PC-9 (cell line): ENCODE data around the gene LRRC4C. TPM values are rescaled to one million over a fixed set of nuclear protein-coding genes. Genes with fewer than 3 reads are reported as not detected.

ENCODE experiments used
- BruUV-seq: library from RNA; stranded (reverse); fragments of 400-500 nt; replicated peaks from 2 replicates; lab custom pipeline; 2021; lab: Mats Ljungman, UMichigan
- CTCF ChIA-PET: fragments of 300-600 bp; sonication (Branson Sonifier 250); formaldehyde crosslinking; loops from one replicate; lab custom pipeline; 2022; ENCODE audit warnings: antibody characterized with exemption; lab: Charles Lee
- POLR2A ChIA-PET: fragments of 300-600 bp; sonication (Branson Sonifier 250); formaldehyde crosslinking; loops from one replicate; lab custom pipeline; 2022; ENCODE audit warnings: antibody characterized with exemption; ENCODE audit not compliant: unreplicated experiment; lab: Charles Lee
- DNase-seq, 2 experiments: peaks; one replicate each; pipeline versions ENCODE4 v3.0.0 to v3.0.0-alpha.2; 2015 to 2022; ENCODE audit warnings: mixed read lengths in 1 of 2
- H2AFZ ChIP-seq: fragments of 200-600 bp; sonication (generic); 2 replicates; pipeline ENCODE4 v1.8.1; 2017; ENCODE audit warnings: antibody characterized with exemption
- H3F3A ChIP-seq: fragments of 200-600 bp; sonication (generic); 2 replicates; pipeline ENCODE4 v1.8.1; 2017; ENCODE audit warnings: antibody characterized with exemption, mild to moderate bottlenecking, low read depth; ENCODE audit not compliant: insufficient read depth
- H3K27ac ChIP-seq: fragments of 200-600 bp; sonication (generic); 2 replicates; pipeline ENCODE4 v1.6.1; 2016; ENCODE audit warnings: mixed run types
- H3K27me3 ChIP-seq: fragments of 200-600 bp; sonication (generic); 2 replicates; pipeline ENCODE4 v1.6.1; 2016; ENCODE audit warnings: low read depth, mixed run types; ENCODE audit not compliant: insufficient read depth
- H3K36me3 ChIP-seq: fragments of 200-600 bp; sonication (generic); 2 replicates; pipeline ENCODE4 v1.6.1; 2016; ENCODE audit warnings: low read depth, mixed run types
- H3K4me1 ChIP-seq: fragments of 200-600 bp; sonication (generic); replicated peaks from 2 replicates; pipeline ENCODE4 v1.6.1; 2016; ENCODE audit warnings: mixed run types; ENCODE audit not compliant: insufficient read depth
- H3K4me2 ChIP-seq: fragments of 200-600 bp; sonication (generic); 2 replicates; pipeline ENCODE4 v1.6.1; 2017; ENCODE audit warnings: mixed run types
- H3K4me3 ChIP-seq: fragments of 200-600 bp; sonication (generic); 2 replicates; pipeline ENCODE4 v1.6.1; 2016; ENCODE audit warnings: mixed run types
- H3K79me2 ChIP-seq: fragments of 200-600 bp; sonication (generic); 2 replicates; pipeline ENCODE4 v1.6.1; 2017; ENCODE audit warnings: low read depth, mixed run types
- H3K9me2 ChIP-seq: fragments of 200-600 bp; sonication (generic); 2 replicates; pipeline ENCODE4 v1.8.1; 2017; ENCODE audit warnings: mild to moderate bottlenecking; ENCODE audit not compliant: insufficient read depth
- H3K9me3 ChIP-seq: fragments of 200-600 bp; sonication (generic); 2 replicates; pipeline ENCODE4 v1.8.1; 2016; ENCODE audit warnings: low read depth; ENCODE audit not compliant: insufficient read depth
- H4K20me1 ChIP-seq: fragments of 200-600 bp; sonication (generic); 2 replicates; pipeline ENCODE4 v1.8.1; 2017; ENCODE audit not compliant: insufficient read depth
- CTCF ChIP-seq: fragments of 200-600 bp; sonication (generic); conservative IDR thresholded peaks from 2 replicates; pipeline ENCODE4 v1.6.1; 2017; ENCODE audit warnings: mixed run types, antibody characterized with exemption, mild to moderate bottlenecking, moderate library complexity
- EZH2 ChIP-seq: fragments of 200-600 bp; sonication (generic); IDR thresholded peaks from 2 replicates; pipeline ENCODE4 v1.8.0; 2017; ENCODE audit warnings: antibody characterized with exemption, low read depth
- intact Hi-C: fragments of 100-400 bp; cut with micrococcal nuclease; formaldehyde crosslinking; loops from one replicate; pipeline ENCODE4 v1.10.0; 2022; ENCODE audit not compliant: unreplicated experiment
- total RNA-seq: library from RNA; stranded (reverse); gene quantifications from 2 replicates; pipeline ENCODE4 v1.2.3, GENCODE V29; 2021

The LRRC4C gene
- total RNA-seq, 1 experiment from 2014 or later = not detected

DNA sequence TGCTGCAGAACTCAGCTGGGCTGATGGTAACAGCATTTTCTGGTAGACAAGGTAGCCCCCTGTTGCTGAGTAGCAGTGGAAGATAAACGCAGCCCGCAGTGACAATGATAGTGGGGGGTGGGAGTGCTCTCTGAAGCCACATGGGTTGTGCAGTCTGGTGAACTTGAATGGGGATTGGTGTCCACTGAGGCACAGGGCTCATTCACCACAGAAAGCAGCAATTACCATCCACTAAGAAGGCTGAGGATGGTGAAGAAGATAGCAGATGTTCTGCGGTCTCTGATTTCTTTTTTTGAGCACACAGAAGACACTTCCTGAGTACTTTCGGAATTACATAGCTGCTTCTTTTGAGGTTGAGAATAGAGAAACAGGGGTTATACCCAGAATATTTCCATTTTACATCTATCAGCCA lies 150.3 kb downstream of the LRRC4C start:
- no TSS peak for BruUV-seq
- Histone ChIP-seq H3K27me3 (no peaks in the 10 kb centered on the region), H4K20me1 (no peaks in the 10 kb centered on the region; the same call in 1 of the 2 replicates), H3K4me2 (no peak overlapping the region), H3K36me3 (no peaks in the 10 kb centered on the region), H2AFZ (no peak overlapping the region), H3K79me2 (no peaks in the 10 kb centered on the region), H3K4me3 (no peak overlapping the region), H3K9me3 (peaks cover 5% of the 10 kb centered on the region; the same call in 1 of the 2 replicates), H3K9me2 (no peaks in the 10 kb centered on the region), H3K4me1 (no peaks in the 10 kb centered on the region), H3F3A (no peaks in the 10 kb centered on the region), H3K27ac (no peak overlapping the region)
- TF ChIP-seq EZH2 (no peak), CTCF (no peak)
- ChIA-PET POLR2A (no interaction called here), CTCF (no interaction called here)
- DNase-seq = no peak
- intact Hi-C loops = no loop called here

DNA sequence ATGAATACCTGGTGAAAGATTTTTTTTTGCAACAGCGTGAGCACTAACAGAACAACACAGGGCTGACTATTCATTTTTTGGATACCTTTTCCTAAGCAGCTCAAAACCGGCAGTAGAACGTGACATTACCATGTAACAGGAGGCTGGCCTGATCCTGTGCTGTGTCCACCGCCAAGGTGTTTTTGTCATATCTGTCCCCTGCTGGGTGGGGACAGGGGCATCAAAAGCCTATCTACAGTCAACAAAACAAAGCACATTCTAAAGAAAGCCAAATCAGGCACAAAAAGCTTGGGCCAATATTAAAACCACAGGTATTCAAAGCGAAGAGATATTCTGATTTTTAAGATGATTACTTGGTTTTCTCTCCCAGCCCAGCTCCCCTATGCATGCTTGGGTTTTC lies 151.2 kb downstream of the LRRC4C start:
- no TSS peak for BruUV-seq
- Histone ChIP-seq H3K79me2 (no peaks in the 10 kb centered on the region), H3K9me3 (peaks cover 5% of the 10 kb centered on the region; the same call in 1 of the 2 replicates), H4K20me1 (no peaks in the 10 kb centered on the region; the same call in 1 of the 2 replicates), H2AFZ (no peak overlapping the region), H3K9me2 (no peaks in the 10 kb centered on the region), H3K27ac (no peak overlapping the region), H3F3A (no peaks in the 10 kb centered on the region), H3K4me3 (no peak overlapping the region), H3K4me2 (no peak overlapping the region), H3K4me1 (no peaks in the 10 kb centered on the region), H3K27me3 (no peaks in the 10 kb centered on the region), H3K36me3 (no peaks in the 10 kb centered on the region)
- intact Hi-C loops = no loop called here
- TF ChIP-seq EZH2 (no peak), CTCF (no peak)
- no peak for DNase-seq
- ChIA-PET CTCF (no interaction called here), POLR2A (no interaction called here)

- no peaks in the 10 kb centered on the region for H3F3A ChIP-seq
Observed at GRCh38 chr11:41307296-41308080, 152.0 kb downstream of the LRRC4C start.

More at GRCh38 chr11:41307296-41308080, 152.0 kb downstream of the LRRC4C start:
- Histone ChIP-seq H3K4me1 (no peaks in the 10 kb centered on the region), H3K9me3 (peaks cover 5% of the 10 kb centered on the region; the same call in 1 of the 2 replicates), H4K20me1 (no peaks in the 10 kb centered on the region; the same call in 1 of the 2 replicates), H3K36me3 (no peaks in the 10 kb centered on the region), H3K79me2 (no peaks in the 10 kb centered on the region), H3K27ac (no peak overlapping the region), H3K4me2 (no peak overlapping the region), H2AFZ (no peak overlapping the region), H3K9me2 (no peaks in the 10 kb centered on the region), H3K4me3 (no peak overlapping the region), H3K27me3 (no peaks in the 10 kb centered on the region)
- TF ChIP-seq EZH2 = no peak
- TF ChIP-seq CTCF = no peak
- no peak for DNase-seq
- BruUV-seq = no TSS peak
- POLR2A ChIA-PET = no interaction called here
- CTCF ChIA-PET = no interaction called here
- intact Hi-C loops = no loop called here
